Measurements from ENCODE around the gene LAMA2.

The LAMA2 gene

DNA sequence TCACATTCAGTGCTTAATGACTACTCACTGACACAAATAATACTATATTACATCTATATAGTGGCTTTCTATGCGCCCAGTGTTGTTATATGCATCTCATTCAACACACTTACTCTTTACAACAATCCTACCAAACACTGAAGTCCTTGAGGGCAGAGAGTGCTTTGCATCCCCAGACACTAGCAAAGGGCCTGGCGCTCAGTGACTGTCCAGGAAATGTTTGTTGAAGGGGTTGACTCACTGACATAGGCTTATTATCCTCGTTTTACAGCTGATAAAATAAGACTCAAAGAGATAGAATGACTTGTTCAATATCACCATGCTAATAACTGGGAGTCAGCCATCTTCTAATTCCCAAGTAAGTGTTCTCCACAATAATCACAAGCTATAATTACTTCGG lies 663.8 kb downstream of the LAMA2 start:
- DNase-seq, result no peak

DNA sequence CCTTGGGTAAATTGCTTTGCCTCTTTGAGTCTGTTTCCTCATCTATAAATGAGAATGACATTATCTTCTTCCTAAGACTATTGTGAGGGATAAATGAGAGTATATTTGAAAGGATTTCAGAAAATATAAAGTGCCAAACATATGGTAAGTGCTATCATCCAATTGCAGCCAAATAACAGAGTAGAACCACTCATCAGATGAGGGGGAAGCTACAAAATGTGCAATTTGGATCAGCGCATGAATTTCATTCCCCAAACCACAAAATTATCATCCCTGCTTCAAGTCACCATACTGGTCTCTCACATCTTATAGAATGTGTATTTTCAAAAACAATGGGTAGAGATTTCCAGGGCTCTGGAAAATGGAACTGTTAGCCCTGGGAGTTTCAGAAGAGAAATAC lies 668.5 kb downstream of the LAMA2 start:
- no peak for DNase-seq

DNA sequence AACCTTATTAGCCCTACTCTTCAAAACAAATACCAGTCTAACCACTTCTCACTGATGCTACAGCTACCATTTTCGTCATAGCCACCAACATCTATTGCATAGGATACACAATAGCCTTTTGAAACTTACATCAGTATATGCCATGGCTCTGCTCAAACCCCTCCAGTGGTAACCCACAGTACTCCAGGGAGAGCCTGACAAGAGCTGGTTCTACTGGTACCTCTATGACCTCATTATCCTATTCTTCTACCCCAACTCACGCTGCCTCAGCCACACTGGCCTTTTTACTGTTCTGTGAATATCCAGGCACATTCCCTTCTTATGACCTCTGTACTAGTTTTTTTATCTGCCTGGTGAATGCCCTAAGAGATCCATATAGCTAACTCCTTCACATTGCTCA lies 669.5 kb downstream of the LAMA2 start:
- no peak for DNase-seq

DNA sequence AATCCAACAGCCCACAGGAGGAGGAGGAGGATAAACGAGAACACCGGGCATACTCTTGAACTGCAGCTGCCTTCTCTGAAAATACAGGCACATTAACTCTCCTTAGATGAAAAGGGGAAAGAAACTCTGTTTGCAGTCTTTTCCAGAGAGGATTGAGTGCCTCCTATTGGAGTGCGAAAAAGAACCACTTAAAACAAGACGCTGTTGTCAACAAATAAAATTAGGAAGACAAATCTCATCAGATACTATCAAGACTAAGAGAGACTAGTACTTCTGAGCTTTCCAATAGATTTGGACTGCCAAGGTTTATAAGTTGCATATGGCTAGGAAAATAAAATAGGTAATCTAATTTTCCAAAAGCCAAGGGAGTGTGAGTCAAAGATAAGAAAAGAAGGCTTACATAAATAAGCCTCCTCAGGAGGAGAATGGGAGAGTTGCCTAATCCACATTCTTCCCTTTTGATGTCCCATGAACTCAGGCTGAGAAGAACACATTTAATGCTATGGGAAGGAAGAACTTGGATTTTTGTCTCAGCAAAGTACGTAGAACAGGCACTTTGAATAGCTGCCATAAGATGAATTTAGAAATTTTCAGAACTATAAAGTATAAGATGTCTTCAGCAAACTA lies 672.4 kb downstream of the LAMA2 start:
- DNase-seq, result peak; percentile 68

DNA sequence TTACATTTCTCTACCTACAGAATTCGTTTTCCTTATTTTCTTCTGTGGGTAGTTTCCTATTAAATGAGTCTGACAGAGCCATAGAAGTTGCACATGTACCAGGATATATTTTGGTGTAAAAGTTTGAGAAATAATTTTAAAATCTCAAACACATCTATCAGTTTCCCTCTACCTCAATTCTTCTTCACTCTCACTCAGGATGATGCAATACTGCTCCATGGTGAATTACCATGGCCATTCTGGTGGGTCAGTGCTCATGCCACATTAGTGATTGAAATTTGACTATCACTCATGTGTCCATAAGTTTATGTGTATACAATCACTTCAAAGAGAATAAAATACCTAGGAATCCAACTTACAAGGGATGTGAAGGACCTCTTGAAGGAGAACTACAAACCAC lies 675.3 kb downstream of the LAMA2 start:
- DNase-seq, result no peak

DNA sequence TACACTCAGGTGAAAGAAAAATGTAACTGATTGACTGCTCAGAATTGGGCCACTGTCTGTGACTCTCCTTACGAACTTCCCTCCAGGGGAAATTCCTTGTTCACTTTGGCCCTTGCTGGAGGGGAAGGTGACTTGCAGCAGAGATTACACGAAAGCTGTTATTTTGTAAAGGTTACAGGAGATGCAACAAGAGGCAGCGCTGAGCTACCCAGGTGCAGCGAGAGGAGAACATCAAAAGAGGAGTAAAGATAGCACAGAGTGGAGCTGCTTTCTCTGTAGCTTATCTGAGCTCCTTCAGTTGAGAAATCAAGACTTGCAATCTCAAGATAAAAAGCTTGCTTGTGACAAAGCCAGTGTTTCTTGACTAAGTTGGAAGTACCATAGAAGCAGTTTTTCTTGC lies 682.4 kb downstream of the LAMA2 start:
- DNase-seq, result no peak

DNA sequence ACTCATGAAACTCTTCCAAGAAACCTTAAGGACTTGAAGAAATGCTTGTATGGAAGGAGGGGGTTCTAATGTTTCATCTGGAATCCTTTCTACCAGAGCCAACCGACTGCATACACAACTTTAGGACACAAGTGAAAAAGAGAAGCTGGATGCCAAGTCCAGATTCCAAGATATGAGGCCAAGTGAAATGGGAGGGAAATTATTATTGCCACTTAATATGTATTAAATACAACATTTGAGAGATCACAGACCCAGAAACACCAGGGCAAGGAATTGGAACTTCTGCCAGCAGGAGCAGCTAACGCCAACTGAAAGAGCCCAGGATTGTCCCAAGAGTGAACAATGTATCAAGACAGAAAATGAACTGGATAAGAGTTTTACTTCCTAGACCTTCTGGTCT lies 682.9 kb downstream of the LAMA2 start:
- DNase-seq, result no peak

Measured in NCI-H226 (cell line).